ENCODE measurements around the gene CAP1. TPM values are rescaled to one million over a fixed set of nuclear protein-coding genes. Genes with fewer than 3 reads are reported as not detected.

CAP1 gene
- total and polyA plus RNA-seq, 2 of the 4 experiments (the other 2 are of a cell fraction) = 434 to 756 TPM

- intact Hi-C loops (cut with micrococcal nuclease) (no loop called here), in situ Hi-C loops (cut with MboI; ENCODE audit: low sequenced_read_pairs) (no loop called here), dilution Hi-C loops (cut with HindIII; ENCODE audit: low sequenced_read_pairs, unreplicated experiment) (no loop called here)
- ChIA-PET POLR2A (ENCODE audit: unreplicated experiment) (no interaction called here), CTCF (interaction anchor here (0.6 to 1.3 kb wide), 3 partner anchors 12 to 175 kb away, joined by 3 to 6 read pairs (median 3); no protein-coding TSS in a partner anchor)
- Histone ChIP-seq H3K79me1 (ENCODE audit: low read depth in 1 of 2, low read length in 2 of 2) (peaks cover 18 to 22% of the 10 kb centered on the region in 2 experiments; a peak in 3 of 4 replicates), H3K9me3 (ENCODE audit: control insufficient read depth, insufficient read depth, low read length) (no peaks in the 10 kb centered on the region), H3K27me3 (ENCODE audit: control insufficient read depth, insufficient read depth, low read length) (no peaks in the 10 kb centered on the region), H3K56ac (ENCODE audit: extremely low read depth, insufficient read depth, low read length) (no peak overlapping the region), H3K4me2 (ENCODE audit: low read depth, low read length) (no peak overlapping the region; the same call in 1 of the 2 replicates), H3K4me3 (ENCODE audit: insufficient read depth, low read depth, low read length) (no peak overlapping the region), H3K36me3 (ENCODE audit: control insufficient read depth, insufficient read depth, low read length) (peaks cover 27% of the 10 kb centered on the region), H3K4me1 (ENCODE audit: control insufficient read depth, insufficient read depth, low read length) (peaks cover 4% of the 10 kb centered on the region; the same call in 1 of the 2 replicates), H3K9me1 (ENCODE audit: insufficient read depth, low read length) (peaks cover 5% of the 10 kb centered on the region), H2BK120ac (ENCODE audit: low read depth, low read length) (no peak overlapping the region), H2AK9ac (replicated peaks; ENCODE audit: low read depth, low read length, poor library complexity) (no peak overlapping the region), H2BK15ac (ENCODE audit: low read depth, low read length) (no peak overlapping the region), H3K4ac (ENCODE audit: low read depth, low read length) (no peak overlapping the region), H4K5ac (ENCODE audit: low read depth, low read length) (no peak overlapping the region), H3K18ac (ENCODE audit: low read depth, low read length) (no peak overlapping the region), H2AFZ (replicated peaks; ENCODE audit: low read length, poor library complexity) (no peak overlapping the region), H3K9ac (ENCODE audit: low read depth, low read length) (no peak overlapping the region), H2BK20ac (ENCODE audit: low read depth, low read length) (no peak overlapping the region), H4K91ac (ENCODE audit: insufficient read depth, low read depth, low read length) (no peak overlapping the region), H3K14ac (replicated peaks; ENCODE audit: low read depth, low read length) (no peak overlapping the region), H2AK5ac (ENCODE audit: low read depth, low read length) (no peak overlapping the region), H3K23ac (ENCODE audit: low read depth, low read length) (no peak overlapping the region), H4K8ac (ENCODE audit: low read depth in 2 of 2, low read length in 2 of 2) (no peak overlapping the region), H2BK5ac (ENCODE audit: low read depth, low read length, poor library complexity, severe bottlenecking) (no peak overlapping the region), H4K20me1 (ENCODE audit: insufficient read depth, low read length) (peaks cover 5% of the 10 kb centered on the region; the same call in 1 of the 2 replicates), H3K27ac (ENCODE audit: insufficient read depth, low read length) (no peak overlapping the region)
- ATAC-seq (ENCODE audit: low read depth) = 0 out of 2 replicates have a peak, but pooled peaks have one; percentile 12
- no CpG with 5 or more reads among the region's 5 CpGs for WGBS, 2 experiments (ENCODE audit: extremely low coverage in 2 of 2, insufficient read length in 1 of 2)
- no TSS peak for BruUV-seq (replicated peaks)
- DNase-seq = peak; percentile 24
- TF ChIP-seq BHLHE40 (IDR thresholded peaks at IDR 0.05; ENCODE audit: low read depth, low read length) (no peak), RCOR1 (IDR thresholded peaks at IDR 0.05; ENCODE audit: insufficient replicate concordance, low read length) (no peak), CHD1 (IDR thresholded peaks at IDR 0.05; ENCODE audit: low read depth, low read length) (no peak), POLR2A (IDR thresholded peaks at IDR 0.05; ENCODE audit: low read depth, low read length) (no peak), CEBPB (IDR thresholded peaks at IDR 0.05; ENCODE audit: low read depth, low read length) (no peak), RFX5 (IDR thresholded peaks at IDR 0.05; ENCODE audit: low read depth, low read length) (no peak), FOS (IDR thresholded peaks at IDR 0.05; ENCODE audit: low read depth, low read length) (no peak), MXI1 (IDR thresholded peaks at IDR 0.05; ENCODE audit: borderline replicate concordance, low read depth, low read length) (no peak), SMC3 (IDR thresholded peaks at IDR 0.05; ENCODE audit: low read depth, low read length) (no peak), MAZ (IDR thresholded peaks at IDR 0.05; ENCODE audit: borderline replicate concordance, low read depth, low read length) (no peak), USF2 (IDR thresholded peaks at IDR 0.05; ENCODE audit: low read depth, low read length) (no peak), CTCF (conservative IDR thresholded peaks at IDR 0.05; ENCODE audit: low read depth, low read length) (no peak), RAD21 (IDR thresholded peaks at IDR 0.05; ENCODE audit: low read length) (no peak), NFE2L2 (IDR thresholded peaks at IDR 0.05; ENCODE audit: low read depth, low read length) (no peak), ELK1 (IDR thresholded peaks at IDR 0.05; ENCODE audit: borderline replicate concordance, low read depth, low read length) (no peak)
Observed at GRCh38 chr1:40090652-40091355, 50.3 kb downstream of the CAP1 start.
